Right lobe of liver (tissue), 6 donors: ENCODE measurements around the gene COMMD4. TPM values are rescaled to one million over a fixed set of nuclear protein-coding genes. Genes with fewer than 3 reads are reported as not detected.

Experiments used
- ATAC-seq, 4 donors: fragments of 200-7000 bp; cut with Tn5 transposase; one replicate each; pipeline ENCODE4 v1.9.1; 2020; ENCODE audit warnings: mild to moderate bottlenecking in 4 of 4, moderate library complexity in 4 of 4
- DNase-seq, 3 donors: peaks; one replicate each; pipeline ENCODE4 v3.0.0-alpha.2; 2020
- H3K27ac ChIP-seq, 3 donors: fragments of 200-600 bp; one replicate each; pipeline ENCODE4 v1.8.0; 2022
- H3K27me3 ChIP-seq, 2 donors: fragments of 200-600 bp; one replicate each; pipeline ENCODE4 v1.8.0; 2022
- H3K36me3 ChIP-seq, 4 donors: fragments of 200-600 bp; sonication (generic) in 1 of 4; one replicate each; pipeline versions ENCODE4 v1.5.1 to v1.8.0; 2017 to 2022; ENCODE audit warnings: control low read depth in 1 of 4
- H3K4me1 ChIP-seq, 4 donors: fragments of 200-600 bp; sonication (generic) in 1 of 4; one replicate each; pipeline versions ENCODE4 v1.5.1 to v1.8.0; 2017 to 2022; ENCODE audit warnings: control low read depth in 1 of 4
- H3K4me3 ChIP-seq, 3 donors: fragments of 200-600 bp; one replicate each; pipeline ENCODE4 v1.8.0; 2022
- H3K9me3 ChIP-seq, 4 donors: fragments of 200-600 bp; sonication (generic) in 1 of 4; one replicate each; pipeline versions ENCODE4 v1.5.1 to v1.8.0; 2017 to 2022; ENCODE audit warnings: control low read depth in 1 of 4
- CTCF ChIP-seq, 4 donors: fragments of 200-600 bp in 3 of 4; fragments of 450-650 bp in 1 of 4; IDR thresholded peaks; one replicate each; pipeline versions ENCODE4 v1.5.1 to v1.8.0; 2016 to 2022; ENCODE audit warnings: antibody characterized with exemption in 4 of 4, mild to moderate bottlenecking in 2 of 4
- POLR2A ChIP-seq: fragments of 450-650 bp; IDR thresholded peaks from one replicate; pipeline ENCODE4 v1.6.1; 2017; ENCODE audit warnings: antibody characterized with exemption, mild to moderate bottlenecking
- WGBS: methylation state at CpG from one replicate; pipeline ENCODE4 v1.1.6; 2018; ENCODE audit warnings: low coverage, low lambda C conversion rate; ENCODE audit not compliant: insufficient coverage; ENCODE audit errors: missing lambda C conversion rate; 5-methylcytosine and 5-hydroxymethylcytosine counted together
- intact Hi-C, 2 donors: fragments of 100-400 bp; cut with DNase I; formaldehyde crosslinking; loops; one replicate each; pipeline versions ENCODE4 v1.11.2 to v1.14.1; 2022
- total RNA-seq, 6 experiments: library from RNA; depleted of rRNA in 2 of 6; stranded (reverse); fragments of >200 nt in 2 of 6; fragmentation: NEBNext Ultra II Directional in 3 of 6; extraction: Animal tissue kit (Norgen Biotek cat#: 25700) in 3 of 6; gene quantifications; one replicate each; pipeline versions ENCODE4 v1.1.0 to v1.2.4, GENCODE V29; 2016 to 2023
- donor health status: DM: no; HTN: yes; CAD: no.
- donor health status: DM: no; HTN: no; CAD: no.
- donor health status: DM: no; HTN: no; CAD: no.
- donor health status: DM: no; HTN: yes; CAD: no.
- donor health status: DM: no; HTN: yes; CAD: no.

Gene COMMD4
- total RNA-seq, 6 experiments from 2014 or later: 25.6 to 57.0 (median 41.6) TPM

- no peak for DNase-seq
- Histone ChIP-seq H3K27me3 (no peaks in the 10 kb centered on the region), H3K27ac (no peak overlapping the region), H3K9me3 (no peaks in the 10 kb centered on the region), H3K36me3 (peaks cover 0 to 28% (median 1%) of the 10 kb centered on the region in 4 donors), H3K4me3 (no peak overlapping the region), H3K4me1 (peaks cover 0 to 14% (median 7%) of the 10 kb centered on the region in 4 donors)
- intact Hi-C loops: no loop called here
- peak in 1 of 4 donors; percentile 2 for ATAC-seq
- WGBS: no CpG with 5 or more reads among the region's 7 CpGs
- TF ChIP-seq POLR2A (no peak), CTCF (IDR thresholded peaks at IDR 0.05) (no peak)
Observed at GRCh38 chr15:75354454-75354853, 18.6 kb downstream of the COMMD4 start.

GRCh38 chr15:75355369-75355768, 19.5 kb downstream of the COMMD4 start:
- DNase-seq: no peak
- Histone ChIP-seq H3K27me3 (no peaks in the 10 kb centered on the region), H3K4me3 (no peak overlapping the region), H3K9me3 (no peaks in the 10 kb centered on the region), H3K27ac (no peak overlapping the region), H3K36me3 (peaks cover 0 to 31% (median 4%) of the 10 kb centered on the region in 4 donors), H3K4me1 (peaks cover 0 to 14% (median 7%) of the 10 kb centered on the region in 4 donors)
- WGBS: 100% methylated on average over 1 of the region's 4 CpGs
- intact Hi-C loops: no loop called here
- no peak for TF ChIP-seq POLR2A
- no peak for TF ChIP-seq CTCF (IDR thresholded peaks at IDR 0.05)
- no peak for ATAC-seq

DNA sequence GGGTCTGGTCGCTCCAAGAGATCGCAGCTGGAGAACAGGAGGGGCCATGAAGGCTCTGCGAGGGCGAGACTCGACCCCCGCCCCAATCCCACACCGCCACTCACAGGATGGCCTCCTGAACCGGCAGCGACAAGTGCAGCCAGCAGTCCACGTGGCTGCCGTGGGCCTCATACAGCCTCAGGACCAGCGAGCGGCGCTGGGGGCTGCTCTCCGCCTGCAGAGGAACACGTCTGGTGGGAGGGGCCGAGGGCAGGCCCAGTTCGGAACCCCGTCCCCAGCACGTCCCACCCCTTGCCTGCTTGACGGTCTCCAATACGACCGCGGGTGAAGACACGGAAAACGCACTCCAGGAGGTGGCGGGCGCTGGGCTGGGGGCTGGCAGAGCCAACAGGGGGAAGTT, 20.1 kb downstream of the COMMD4 start:
- Histone ChIP-seq H3K9me3 (no peaks in the 10 kb centered on the region), H3K4me3 (no peak overlapping the region), H3K36me3 (peaks cover 0 to 32% (median 4%) of the 10 kb centered on the region in 4 donors), H3K27ac (no peak overlapping the region), H3K4me1 (peaks cover 0 to 14% (median 7%) of the 10 kb centered on the region in 4 donors), H3K27me3 (no peaks in the 10 kb centered on the region)
- DNase-seq (no peak), ATAC-seq (no peak)
- 80% methylated on average over 1 of the region's 28 CpGs for WGBS
- no peak for TF ChIP-seq CTCF (IDR thresholded peaks at IDR 0.05)
- intact Hi-C loops: no loop called here

DNA sequence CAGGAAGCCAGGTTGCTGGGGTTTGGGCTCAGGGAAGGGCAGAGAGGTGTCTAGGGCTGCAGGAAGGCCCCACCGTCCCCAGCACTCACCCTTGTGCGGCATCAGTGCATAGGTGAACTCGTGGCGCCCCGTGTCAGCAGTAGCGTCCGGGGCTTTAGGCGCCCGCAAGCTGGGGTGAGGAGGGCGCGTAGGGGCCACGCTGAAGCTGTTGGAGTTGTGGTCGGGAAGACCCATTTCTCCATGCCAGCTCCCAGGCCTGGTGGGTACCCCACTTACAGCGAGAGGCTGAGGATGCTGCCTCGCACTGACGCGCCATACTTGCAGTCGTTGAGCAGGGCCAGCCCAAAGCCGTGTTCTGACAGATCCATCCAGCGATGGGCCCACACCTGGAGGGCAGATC, 20.7 kb downstream of the COMMD4 start:
- intact Hi-C loops: no loop called here
- TF ChIP-seq POLR2A (no peak), CTCF (IDR thresholded peaks at IDR 0.05) (no peak)
- ATAC-seq: no peak
- no peaks in the 10 kb centered on the region for H3K27me3 ChIP-seq
- H3K36me3 ChIP-seq: peaks cover 0 to 37% (median 5%) of the 10 kb centered on the region in 4 donors
- no peaks in the 10 kb centered on the region for H3K9me3 ChIP-seq
- peaks cover 0 to 14% (median 7%) of the 10 kb centered on the region in 4 donors for H3K4me1 ChIP-seq
- WGBS: no CpG with 5 or more reads among the region's 20 CpGs
- no peak for DNase-seq
- no peak overlapping the region for H3K4me3 ChIP-seq
- H3K27ac ChIP-seq: no peak overlapping the region
